GM13977 (cell line): Measurements from ENCODE around the gene ANKRD31.

ENCODE experiments used
- DNase-seq: peaks from one replicate; pipeline ENCODE4 v3.0.0; 2012; ENCODE audit warnings: low spot score
- CTCF ChIP-seq: IDR thresholded peaks from 2 replicates; pipeline ENCODE4 v1.5.1; 2012; ENCODE audit warnings: mild to moderate bottlenecking, control low read depth; ENCODE audit not compliant: insufficient read depth; ENCODE audit errors: extremely low read depth, missing control alignments
- in situ Hi-C: fragments of 300-500 bp; cut with MboI; formaldehyde crosslinking; loops from one replicate; pipeline ENCODE4 v1.12.0; 2022; ENCODE audit warnings: low sequenced_read_pairs, low pct_unique_long_range_greater_than_20kb, mixed read lengths, inconsistent platforms; ENCODE audit not compliant: unreplicated experiment

The ANKRD31 gene

GRCh38 chr5:75034137-75034739 is 202.4 kb downstream of the ANKRD31 start:
- DNase-seq = no peak
- in situ Hi-C loops = no loop called here
- no peak for TF ChIP-seq CTCF

- DNase-seq = no peak
- no peak for TF ChIP-seq CTCF
- in situ Hi-C loops = no loop called here
Measured at GRCh38 chr5:75031366-75031765, 205.3 kb downstream of the ANKRD31 start.

DNA sequence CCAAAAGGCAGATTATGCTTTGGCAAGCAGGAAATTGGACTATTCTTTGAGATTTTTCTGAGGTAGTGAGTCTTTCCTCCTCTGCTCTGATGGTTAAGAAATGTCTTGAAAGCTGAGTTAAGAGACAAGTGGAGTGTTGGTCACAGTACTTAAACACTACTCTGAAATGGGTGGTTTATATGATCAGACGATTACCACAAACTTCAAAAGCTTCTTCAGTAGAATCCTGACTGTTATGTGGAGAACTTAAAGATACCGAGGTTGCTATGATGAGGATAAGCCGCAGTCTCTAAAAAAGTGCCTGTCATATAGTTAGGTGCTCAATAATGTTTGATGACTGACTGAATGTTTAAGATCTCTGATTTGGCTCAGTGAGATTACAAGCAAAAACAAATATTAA is 208.6 kb downstream of the ANKRD31 start:
- no peak for DNase-seq
- TF ChIP-seq CTCF = no peak
- in situ Hi-C loops = no loop called here

DNA sequence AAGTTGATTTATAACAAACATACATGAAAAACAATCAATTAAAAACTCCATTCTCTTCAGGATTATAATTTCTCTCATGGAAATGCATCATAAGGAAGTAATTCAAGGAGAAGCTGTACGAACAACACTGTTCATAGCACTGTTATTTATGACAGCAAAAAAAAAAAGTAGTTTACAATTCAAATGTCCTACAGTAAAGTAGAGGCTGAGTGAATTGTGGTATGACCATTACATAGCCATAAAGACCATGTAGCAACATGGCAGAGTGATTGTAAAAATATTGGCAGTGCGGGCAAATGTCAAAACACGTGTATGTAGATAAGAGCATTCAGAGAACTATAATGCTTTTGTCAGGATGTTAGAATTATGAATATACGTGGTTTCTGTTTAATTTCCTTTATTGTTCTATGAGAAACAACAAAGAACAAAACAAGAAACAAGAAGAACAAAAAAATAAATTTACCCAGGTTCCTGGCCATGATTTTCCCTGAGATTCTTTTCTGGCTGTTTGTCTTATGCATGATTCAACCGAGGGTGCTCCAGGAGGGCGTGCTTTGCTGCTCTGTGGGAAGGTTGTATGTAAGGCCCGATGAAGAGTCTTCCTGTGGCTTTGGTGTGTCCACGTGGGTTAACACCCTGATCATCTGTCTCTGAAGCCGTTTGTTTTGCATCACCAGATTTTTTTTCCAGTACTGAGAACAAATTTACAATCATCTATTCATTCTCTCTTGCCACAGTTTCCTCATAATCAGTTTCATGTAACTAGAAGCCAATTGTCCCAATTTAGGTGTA is 213.1 kb downstream of the ANKRD31 start:
- in situ Hi-C loops = no loop called here
- no peak for DNase-seq
- no peak for TF ChIP-seq CTCF

DNA sequence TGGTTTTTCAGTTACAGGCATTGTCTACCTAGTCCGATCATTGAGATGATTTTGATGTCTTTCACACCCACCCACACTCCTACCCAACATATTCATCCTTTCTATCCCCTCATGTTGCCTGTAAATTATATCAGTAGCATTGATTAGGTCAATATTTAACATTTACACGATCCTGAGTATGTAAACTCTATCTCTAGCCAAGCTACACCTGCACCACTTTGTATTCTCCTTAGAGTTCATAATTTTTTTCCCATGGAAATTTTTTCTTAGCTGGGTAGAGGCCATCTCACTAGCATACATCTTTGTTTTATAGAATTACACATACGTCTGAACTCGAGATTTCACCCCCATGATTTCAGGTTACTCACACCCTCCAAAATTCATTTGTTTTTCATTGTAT is 214.9 kb downstream of the ANKRD31 start:
- no peak for DNase-seq
- in situ Hi-C loops = no loop called here
- no peak for TF ChIP-seq CTCF

DNA sequence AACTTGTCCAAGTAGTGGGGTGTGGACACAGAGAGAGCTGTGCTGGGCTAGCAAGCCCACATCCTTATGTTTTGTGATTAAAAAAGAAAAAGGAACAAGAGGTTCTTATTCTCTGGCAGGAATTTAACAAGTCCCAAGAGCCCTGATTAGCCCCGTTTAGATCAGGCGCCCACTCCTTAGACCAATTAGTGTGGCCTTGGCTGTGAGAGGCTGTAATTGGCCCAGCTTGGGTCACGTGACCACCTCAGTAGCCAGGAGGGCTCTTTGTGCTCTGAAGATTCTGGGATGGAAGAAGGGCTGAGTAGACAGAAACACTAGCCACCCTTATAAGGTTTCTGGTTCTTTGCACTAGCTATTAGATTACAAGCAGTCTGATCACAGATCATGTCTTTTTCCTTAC is 215.5 kb downstream of the ANKRD31 start:
- in situ Hi-C loops = no loop called here
- no peak for TF ChIP-seq CTCF
- no peak for DNase-seq
